SIG-M5 (cell line): ENCODE data around the gene C10orf95.

Source experiments
- DNase-seq: peaks from one replicate; lab custom pipeline; 2025; lab: John Stamatoyannopoulos, UW

C10orf95 gene

DNA sequence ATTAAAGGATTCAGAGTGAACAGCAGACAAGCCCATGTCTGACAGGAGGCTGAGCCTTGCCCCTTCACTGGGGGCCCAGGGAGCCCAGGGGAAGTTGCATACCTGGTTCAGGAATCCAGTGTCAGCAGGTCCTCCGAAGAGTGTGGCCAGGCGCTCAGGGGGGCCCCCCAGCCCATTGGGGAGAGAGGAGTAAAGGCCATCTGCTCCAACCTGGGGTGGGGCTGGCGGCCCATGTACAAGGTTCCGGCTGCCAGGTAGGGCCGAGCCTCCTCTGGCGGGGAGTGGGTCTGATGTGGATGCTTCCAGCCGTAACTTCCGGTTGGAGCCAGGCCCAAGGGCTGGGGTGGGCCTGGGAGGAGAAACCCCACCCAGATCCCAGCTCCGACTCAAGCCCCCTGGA lies 35.1 kb downstream of the C10orf95 start:
- no peak for DNase-seq

DNA sequence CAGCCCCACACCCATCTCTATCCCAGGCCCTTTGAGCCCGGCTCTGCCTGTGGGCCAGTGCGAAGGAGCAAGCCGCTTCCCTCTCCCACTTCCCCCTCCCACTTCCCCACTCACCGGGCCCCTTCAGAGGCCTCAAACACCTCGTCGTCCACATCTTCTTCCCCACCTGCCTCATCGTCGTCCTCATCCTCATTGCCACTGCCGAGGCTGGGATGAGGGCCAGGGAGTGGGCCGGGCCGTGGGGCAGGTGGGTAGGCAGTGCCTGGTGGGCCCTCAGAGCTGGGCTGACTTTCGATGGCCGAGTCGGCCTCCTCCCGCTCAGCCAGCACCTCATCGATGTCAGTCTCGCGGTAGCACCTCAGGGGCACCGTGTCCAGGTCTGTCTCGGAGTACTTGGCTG lies 36.6 kb downstream of the C10orf95 start:
- DNase-seq = no peak

DNA sequence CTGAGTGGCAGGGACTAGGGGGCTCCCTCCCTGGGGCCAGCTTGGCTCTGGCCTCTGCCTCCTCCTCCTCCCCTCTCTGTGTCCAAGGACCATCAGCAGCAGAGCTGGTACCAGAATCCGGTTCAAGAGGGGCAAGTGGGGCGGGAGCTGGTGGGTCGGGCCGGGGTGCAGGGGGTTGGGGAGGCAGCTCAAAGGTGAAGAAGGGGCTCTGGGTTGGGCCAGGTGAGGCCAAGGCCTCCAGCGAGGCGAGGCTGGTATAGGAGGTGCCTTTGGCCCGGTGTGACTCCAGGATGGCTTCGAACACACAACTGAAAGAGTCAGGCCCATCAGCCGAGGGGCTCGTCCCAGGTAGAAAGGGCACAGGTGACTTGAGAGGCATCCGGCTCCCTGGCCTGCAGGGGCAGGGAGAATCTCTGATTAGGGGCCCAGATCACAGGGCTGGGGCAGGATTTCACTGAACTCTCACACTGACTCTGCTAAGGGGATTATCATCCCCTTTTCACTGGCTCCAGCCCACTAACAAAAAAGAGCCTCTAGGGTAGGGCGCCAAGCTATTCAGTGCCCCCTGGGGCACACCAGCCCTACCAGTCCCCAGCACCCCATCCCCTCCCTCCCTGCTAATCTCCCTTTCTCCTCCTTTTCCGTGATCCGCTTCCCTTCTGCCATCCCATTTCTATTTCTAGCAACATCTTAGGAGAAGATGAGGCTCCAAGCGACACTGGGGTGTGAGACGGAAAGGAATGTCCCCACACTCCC lies 37.4 kb downstream of the C10orf95 start:
- DNase-seq = no peak

DNA sequence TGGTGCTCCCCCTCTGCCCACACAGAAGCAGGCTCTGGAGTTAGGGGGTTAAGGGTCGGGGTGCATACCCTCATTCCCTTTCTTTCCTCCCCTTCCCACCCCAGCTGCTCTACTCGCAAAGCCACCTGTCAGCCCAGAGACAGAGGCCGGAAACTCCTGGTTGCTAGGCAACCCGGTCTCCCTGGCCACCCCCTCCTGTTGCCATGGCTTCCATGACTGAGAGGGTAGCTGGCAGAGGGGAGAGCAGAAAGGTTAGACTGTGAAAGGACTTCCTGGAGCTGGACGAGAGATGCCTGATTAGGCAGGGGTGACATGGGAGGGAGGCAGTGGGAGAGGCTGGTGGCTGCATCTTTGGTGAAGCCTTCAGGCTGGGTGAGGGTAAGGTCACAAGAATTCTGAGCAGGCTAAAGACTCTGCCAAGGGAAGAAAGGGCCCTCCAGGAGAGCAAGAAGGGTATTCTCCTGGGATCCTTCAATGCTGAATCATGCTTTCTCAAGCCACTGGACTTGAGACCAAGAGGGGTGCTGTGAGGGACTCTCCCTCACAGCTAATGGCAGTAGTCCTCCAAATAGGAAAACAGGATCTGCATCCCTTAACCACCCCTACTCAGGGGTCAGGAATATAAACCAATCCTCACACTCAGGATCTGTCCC lies 38.2 kb downstream of the C10orf95 start:
- no peak for DNase-seq

DNA sequence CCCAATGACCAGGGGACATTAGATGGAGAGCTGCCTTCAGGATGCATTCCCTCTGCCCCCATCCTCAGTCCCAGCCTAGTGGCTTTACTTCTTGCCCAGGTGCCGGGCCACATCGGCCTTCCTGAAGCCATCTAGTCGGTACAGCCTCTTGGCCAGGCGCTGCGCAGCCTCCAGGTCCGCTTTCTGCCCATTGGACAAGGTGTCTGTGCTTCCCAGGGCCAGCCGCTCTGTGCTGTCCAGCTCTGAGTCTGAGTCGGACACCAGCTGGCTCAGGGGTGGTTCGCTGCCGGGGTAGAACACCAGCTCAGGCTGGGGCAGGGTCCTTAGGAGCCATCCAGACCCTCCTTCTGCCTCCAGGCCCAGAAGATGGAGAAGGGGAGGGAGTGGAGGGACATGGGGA lies 39.0 kb downstream of the C10orf95 start:
- DNase-seq = no peak

DNA sequence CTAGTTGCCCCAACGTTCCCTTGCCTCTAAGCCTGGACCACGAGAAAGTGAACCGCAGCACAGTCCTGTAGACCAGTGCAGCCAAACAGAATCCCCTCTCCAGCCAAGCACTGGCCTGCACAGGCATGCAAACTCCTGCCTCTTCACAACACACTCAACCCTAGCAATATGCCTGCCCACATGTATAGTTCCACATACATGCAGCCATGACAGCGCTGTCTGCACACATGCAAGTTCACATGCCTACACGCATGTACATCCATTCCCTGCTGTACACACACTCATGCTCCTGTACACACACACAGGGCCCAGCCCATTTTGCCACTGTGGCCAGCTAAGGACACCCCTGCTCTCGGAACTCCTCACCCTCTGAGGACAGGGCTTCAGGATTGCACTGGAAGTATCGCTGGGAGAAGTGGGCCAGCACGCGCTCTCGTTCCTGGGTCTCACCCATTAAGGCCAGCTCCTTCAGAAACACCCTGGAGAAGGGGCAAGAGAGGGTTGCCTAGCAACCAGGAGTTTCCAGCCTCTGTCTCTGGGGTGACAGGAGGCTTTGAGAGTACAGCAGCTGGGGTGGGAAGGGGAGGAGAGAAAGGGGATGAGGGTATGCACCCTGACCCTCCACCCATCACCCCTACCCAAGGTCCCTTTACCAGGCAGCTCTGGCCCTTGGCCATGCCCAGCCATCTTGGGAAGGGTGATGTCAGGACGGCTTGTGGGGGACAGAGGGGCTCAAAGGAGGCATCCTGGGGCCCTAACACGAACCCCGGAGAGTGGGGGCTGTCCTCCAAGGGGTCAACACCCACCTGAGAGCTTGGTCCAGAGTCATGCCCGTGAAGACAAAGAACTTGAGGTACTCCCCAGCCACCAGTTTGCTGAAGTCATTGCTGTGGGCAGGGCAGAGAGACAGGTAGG lies 39.7 kb downstream of the C10orf95 start:
- no peak for DNase-seq

DNA sequence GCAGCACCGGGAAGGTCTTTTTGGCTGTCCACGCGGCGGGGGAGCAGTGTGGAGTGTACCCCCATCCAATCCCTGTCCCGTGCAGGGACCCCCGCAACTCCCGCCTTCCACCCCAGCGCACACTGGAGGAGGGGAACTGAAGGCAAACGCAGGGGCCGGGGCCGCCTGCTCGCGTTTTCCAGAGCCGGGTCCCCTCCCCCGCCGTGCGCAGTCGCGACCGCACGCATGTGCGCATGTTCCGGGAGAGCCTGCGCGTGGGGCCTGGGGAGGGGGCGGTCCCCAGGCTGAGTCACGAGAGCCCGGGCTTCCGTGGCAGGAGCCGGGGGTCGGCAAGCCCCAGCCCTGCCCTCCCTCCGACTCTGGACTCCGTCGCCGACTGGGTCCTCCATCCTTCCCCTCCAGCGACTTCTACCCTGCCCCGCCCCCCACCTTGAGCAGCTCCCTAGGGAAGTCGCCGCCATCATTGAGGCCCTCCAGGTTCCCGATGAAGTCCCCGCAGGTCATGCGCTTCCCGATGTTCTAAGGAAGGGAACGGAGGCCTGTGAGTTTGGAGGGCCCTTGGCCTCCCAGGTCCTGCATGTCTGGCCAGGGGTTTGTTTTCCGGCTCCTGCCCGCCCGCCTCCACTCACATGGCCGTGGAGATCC lies 40.8 kb downstream of the C10orf95 start:
- no peak for DNase-seq

DNA sequence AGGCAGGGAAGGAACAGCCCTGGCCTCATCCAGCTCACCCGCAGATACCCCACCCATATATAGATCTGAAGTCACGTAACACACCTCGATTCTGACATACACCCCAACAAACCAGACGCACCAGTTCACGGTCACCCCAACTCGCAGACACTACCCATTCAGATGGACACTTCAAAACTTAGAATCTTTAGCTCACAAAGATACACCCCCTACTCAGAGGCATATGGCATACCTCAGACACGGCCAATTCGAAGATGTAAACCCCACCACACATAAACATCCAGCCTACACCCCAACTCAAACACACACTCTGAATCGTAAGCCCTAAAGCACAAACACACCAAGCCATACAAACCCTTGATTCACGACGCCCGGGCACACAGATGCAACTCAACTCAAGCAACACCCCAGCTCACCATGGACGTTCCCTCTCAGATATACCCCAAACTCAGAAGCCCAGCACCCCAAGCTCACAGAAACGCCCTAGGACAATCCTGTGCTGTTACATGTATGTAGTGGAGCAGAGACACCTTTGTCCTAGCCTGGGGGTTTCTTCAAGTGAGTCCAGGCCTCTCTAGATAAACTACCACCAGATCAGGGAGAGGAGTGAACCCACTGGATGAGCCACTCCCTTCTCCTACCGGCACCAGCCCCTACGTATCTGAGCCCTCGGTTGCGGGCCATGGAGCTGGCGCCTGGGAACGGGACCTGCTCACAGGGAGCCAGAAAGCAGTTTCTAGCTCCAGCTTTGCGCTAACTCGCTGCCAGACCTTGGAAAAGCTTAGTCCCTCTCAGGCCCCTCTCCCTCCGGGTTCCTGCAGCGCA lies 41.5 kb downstream of the C10orf95 start:
- DNase-seq = no peak

DNA sequence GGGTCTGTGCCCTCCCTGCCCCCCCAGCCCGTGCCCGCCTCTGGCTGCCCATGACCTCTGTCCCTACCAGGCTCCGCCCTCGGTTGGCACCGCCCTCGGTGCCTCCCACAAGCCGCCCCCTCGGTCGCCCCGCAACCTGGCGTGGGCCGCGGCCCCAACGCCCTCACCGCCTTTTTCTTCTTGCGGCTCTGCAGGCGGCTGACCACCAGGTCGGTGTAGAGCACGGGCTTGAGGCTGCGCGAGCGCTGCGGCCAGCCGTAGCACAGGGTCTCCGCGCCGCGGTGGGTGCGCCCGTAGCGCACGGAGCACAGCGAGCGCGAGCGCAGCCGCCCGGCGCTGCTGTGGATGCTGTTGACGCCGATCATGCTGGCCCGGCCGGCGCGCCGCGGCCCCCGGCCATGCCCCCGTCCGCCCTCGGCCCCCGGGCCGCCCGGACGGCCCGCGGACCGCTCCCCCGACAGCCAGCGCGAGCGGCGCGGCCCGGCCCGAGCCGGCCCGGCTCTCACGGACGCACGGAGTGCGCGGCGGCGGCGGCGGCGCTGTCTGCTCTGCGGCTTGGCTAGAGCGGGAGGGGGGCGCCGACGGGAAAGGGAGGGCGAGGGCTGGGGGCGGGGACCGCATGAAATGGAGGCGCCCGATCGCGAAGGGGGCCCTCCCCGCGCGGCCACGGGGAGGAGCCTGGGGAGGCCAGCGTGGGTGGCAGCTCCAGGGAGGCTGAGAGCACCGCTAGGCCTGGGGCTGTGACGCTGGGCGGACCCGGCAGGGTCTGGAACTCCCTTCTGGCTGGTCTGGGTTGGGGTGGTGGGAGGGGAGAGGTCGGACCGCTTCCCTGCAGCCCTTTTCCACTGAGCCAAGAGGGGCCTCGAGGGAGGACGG lies 42.4 kb downstream of the C10orf95 start:
- DNase-seq = no peak

DNA sequence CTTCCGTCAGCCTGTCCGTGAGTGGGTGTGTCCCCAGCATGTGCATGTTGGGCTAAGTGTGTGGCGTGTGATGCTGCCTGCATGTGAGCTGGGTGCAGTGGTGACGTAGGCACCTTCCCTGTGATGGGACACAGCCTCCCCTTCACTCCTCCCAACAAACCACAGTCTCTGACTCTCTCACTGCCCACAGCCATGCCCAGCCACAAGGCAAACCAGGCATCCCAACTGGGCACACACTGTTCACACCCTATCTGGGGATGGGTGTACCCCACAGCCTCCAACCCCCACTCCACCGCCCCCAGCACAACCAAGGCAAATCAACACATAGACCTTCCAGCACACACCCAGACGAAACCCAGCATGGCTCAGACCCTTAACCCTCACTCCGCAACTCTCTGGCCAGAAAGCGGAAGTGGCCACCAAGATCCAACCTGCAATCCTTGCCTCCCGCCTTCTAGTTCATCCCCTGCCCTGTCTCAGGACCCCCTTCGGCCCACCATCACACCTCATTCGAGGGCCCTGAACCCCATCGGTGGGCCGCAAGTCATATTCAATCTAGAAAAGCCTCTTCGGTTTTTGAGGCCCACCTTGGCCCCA lies 43.1 kb downstream of the C10orf95 start:
- no peak for DNase-seq

DNA sequence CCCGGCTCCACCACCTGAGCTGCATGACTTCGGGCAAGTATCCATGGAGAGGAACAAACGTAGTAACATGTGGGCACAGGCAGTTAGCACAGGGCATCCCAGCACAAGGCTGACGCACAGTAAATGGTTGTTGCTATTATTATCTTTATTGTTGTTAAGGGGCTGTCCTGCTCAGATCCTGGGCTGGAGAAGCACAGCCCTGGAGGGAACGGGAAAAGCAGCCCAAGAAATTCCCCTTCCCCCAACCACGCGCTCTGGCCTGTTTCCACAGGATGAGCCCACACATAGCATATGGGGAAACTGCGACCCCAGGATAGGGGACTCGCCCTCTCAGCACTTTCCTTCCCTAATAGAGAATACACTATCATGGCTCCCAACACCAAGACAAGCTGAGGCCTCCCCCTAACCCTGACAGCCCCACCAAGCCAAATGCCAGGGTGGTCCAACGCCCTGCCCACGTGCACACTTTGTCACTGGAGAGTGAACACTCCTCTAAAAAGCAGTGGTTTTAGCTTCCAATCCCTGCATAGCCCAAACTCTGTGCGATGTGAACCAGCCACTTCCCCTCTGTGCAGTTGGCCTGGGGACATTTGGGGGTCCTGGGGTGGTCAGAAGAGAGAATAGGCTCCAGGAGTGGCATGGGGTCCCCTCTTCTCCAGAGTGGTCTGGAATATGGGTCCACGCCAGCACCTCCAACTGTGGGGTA lies 43.8 kb downstream of the C10orf95 start:
- no peak for DNase-seq

DNA sequence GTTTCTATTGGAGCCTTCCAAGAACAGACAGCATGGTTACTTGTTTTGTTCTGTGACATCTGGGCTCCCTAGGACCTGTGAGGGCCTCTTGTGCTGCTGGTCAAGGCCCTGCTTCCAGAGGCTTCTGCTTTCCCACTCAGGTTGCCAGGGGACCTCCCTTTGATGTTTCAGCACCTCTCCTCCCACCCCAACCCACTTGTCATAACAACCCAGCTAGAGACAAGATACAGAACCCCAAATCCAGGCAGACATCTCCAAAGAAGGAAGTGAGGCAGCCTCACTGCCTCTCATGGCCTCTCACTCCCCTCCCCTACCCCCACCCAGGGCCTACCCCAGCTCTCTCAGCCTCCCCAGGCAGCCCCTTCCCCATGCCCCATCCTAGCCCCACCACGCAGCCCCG lies 44.5 kb downstream of the C10orf95 start:
- DNase-seq = no peak

DNA sequence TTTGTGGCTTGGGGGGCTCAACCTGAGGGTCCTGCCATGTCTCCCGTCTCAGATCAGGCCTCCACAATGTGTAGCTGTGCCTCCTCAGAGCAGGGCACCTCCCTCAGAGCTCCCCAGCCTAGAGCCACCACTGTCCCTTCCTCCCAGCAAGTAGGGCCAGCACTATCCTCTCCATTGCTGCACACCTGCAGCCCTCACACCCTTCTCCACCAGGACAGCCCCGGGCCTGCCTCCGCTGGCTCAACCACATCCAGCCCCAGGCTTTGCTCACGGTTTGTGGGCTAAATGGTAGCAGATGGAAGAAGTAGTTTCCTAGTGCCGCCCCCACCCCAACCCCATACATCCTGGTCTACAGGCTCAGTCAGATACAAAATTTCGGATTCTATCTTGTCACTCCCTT lies 45.7 kb downstream of the C10orf95 start:
- DNase-seq = no peak

DNA sequence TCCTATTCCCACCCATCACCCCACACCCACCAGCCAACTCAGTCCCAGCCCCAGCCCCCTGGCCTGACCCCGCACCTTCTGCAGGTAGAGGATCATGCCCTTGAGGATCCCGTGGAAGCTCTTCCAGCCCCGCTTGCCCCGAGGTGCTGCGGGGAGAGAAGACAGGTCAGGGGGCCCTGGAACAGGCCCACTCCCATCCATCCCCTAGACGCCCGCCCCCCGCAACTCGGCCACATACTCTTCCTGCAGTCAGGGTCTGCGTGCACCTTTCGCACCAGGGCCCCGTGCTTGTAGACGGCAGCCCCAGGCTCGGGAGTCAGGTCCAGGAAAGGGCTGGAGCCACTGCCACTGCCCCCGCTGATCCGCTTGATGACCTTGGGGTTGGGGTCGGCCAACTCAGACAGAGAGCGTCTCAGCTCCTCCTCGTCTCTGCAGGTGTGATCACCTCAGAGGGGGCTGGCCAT lies 46.2 kb downstream of the C10orf95 start:
- DNase-seq = no peak

DNA sequence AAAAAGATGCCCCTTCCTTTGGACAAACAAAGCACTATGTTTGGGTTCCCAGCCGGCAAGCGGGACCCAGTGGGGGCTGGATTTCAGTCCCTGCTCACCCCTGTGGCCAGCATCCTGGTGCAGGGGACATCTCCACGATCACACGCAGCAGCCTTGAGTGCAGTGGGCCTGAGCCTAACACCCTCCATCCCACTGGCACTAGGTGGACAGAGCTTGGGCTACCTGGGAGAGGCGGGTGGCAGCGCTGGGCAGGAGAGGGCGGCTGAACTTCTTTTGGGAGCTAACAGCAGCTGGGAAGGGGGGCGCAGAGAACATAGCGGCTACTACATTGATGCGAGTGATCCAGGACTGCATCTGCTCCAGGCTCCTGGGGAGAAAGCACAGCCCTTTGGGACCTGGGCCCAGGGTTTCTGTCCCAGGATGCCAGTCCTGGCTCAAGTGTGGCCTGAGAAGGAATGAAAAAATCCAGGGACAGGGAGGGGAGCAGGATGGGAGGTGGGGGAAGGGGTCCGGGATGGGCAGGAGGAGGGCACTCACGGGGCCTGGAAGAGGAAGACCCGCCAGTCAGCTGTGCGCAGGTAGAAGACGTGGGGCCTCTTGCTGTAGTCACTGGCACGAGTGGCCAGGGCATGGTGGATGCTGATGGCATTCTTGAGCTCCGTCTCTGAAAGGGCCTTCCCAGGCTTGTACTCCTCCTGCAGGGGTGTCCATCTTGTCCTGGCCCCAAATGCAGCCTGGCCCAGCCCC lies 46.8 kb downstream of the C10orf95 start:
- DNase-seq = no peak

DNA sequence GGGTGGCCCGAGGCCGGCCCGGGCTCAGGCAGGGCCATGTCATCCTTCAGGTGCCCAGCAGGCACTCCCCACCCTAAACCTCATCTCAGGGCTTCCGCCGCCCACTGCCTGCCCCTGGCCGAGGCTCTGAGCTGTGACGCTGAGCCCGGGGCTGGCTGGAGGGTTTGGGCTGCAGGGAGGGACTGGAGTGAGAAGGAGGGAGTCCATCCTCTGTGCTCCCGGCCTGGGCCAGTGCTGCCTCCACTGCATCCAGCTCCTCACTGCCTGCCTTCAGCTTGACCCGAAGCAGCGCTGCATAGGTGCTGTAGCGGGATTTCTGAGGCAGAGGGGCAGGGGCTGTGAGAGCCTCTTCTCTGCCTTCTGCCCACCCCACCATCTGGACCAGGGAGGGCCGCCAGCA lies 48.2 kb downstream of the C10orf95 start:
- no peak for DNase-seq

DNA sequence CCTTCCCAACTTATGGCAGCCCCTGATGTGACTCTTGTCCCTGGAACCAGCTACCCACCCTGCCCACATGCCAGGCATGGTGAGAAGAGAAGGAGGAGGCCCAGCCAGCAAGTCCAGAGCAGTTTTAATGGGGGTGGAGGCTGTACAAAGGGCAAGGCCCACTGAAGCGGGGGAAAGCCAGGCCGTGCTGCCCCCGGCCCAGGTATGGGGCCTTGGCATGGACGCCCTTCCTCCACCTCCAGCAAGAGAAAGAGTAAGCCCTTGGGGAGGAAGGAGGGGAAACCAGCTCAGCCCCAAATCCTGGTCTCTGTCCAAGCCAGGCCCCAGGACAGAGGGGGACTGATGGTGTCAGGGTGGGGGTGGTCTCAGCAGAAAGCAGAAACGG lies 48.8 kb downstream of the C10orf95 start:
- no peak for DNase-seq

DNA sequence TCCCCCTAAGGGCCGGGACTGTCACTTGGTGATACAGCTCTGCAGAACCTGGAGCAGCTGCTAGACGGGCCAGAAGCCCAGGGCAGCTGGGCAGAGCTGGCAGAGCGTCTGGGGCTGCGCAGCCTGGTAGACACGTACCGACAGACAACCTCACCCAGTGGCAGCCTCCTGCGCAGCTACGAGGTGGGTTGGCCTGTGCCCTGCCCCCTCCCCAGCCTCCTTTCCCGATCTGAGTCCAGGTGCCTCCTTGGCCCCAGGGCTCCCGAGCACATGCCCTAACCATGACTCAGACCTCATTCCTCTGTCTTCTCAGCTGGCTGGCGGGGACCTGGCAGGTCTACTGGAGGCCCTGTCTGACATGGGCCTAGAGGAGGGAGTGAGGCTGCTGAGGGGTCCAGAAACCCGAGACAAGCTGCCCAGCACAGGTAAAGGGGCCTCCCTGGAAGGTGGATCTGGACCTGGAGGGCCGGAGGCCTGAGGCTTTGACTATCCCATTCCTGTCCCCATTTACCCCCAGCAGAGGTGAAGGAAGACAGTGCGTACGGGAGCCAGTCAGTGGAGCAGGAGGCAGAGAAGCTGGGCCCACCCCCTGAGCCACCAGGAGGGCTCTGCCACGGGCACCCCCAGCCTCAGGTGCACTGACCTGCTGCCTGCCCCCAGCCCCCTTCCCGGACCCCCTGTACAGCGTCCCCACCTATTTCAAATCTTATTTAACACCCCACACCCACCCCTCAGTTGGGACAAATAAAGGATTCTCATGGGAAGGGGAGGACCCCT lies 49.4 kb downstream of the C10orf95 start:
- no peak for DNase-seq
